Loucy (cell line): Measurements from ENCODE around the gene CENPP.

Source experiments
- CTCF ChIP-seq: fragments of 200-600 bp; sonication (generic); conservative IDR thresholded peaks from 2 replicates; pipeline ENCODE4 v1.5.1; 2014; ENCODE audit warnings: mild to moderate bottlenecking, antibody characterized with exemption, low read length
- EZH2phosphoT487 ChIP-seq: fragments of 200-600 bp; IDR thresholded peaks from 2 replicates; pipeline ENCODE4 v1.6.1; 2018; ENCODE audit warnings: antibody characterized with exemption, mild to moderate bottlenecking, moderate library complexity, borderline replicate concordance

- TF ChIP-seq CTCF (no peak), EZH2phosphoT487 (no peak)
These were observed 276.7 kb downstream of the CENPP start for GRCh38 chr9:92602413-92602812.
